NCI-H1105 treated with DMSO at 0.1 percent for 48 hours (cell line): ENCODE results near the gene CRACDL.

Experiments
- DNase-seq: peaks from one replicate; lab custom pipeline; 2025; lab: John Stamatoyannopoulos, UW

CRACDL gene

DNA sequence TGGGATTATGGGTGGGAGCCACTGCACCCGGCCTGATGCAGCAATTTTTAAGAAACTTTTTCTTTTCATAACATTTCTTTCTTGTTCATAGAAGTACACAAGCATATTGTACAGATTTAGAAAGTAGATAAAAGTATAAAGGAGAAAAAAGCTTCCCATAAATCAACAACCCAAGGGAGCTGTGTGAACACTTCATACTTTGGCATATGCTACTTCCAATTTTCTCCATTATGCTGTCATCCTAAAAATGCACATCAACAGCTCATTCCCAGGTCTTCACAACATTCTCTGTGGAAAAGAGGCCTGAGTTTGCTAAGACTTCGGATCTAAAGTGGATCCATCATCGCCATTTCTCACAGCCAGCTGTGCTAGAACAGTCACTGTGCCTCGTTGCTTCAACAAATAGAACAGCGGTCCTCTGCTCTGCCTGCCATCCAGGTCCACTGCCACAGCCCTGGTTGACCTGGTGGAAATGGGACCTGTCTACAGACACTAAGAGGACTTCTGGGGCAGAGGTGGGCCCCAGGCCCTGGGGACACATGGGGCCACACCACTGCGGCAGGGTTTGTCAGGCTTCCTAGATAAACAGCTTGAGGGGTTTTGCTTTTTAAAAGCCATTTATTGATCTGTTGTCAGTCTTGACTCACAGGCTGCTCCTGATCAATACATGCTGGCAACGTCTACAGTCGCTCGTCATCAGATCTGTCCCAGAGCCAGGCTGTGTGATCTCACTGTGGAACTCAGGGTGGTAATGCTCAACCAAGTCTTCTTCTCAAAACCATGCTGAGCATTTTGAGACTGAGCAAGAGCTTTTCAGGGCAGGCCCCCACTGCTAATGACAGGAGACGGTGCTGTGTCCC is 132.4 kb downstream of the CRACDL start:
- DNase-seq = no peak

DNA sequence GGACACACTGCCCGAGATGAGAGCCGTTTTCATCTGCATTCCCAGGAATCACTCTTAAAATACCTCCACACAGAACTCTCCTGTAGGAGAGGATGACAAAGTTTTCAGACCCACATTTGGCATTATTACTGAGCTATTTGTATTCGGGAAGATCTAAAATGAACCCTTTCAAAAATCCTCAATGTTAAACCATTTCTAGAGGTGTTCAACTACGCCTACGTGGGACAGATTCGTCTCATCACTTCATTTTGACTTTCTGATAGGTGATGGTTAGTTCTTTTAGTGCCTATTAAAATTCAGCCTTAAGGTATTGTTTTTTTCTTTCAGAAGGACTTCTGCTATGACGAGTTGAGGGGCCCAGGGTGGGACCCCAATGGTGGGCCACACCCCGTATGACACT is 133.7 kb downstream of the CRACDL start:
- no peak for DNase-seq

DNA sequence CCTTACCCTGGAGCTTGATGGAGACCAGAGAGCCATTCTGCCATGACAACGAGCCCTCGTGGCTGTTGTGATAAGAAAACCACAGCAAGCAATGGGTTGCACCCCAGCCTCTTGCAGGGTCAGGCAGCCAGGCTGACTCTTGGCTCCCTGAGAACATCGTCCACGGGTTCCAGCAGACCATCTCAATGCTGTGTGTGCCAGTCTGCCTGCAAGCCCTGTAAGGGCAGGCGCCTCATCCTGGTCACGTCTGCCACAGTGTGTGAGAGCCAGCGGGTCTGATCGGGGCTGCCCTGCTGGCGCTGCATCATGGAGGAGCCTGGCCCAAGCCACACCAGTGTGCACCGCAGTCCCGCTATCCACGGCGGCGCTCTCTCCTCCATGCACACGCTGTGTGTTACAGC is 134.1 kb downstream of the CRACDL start:
- DNase-seq = no peak

DNA sequence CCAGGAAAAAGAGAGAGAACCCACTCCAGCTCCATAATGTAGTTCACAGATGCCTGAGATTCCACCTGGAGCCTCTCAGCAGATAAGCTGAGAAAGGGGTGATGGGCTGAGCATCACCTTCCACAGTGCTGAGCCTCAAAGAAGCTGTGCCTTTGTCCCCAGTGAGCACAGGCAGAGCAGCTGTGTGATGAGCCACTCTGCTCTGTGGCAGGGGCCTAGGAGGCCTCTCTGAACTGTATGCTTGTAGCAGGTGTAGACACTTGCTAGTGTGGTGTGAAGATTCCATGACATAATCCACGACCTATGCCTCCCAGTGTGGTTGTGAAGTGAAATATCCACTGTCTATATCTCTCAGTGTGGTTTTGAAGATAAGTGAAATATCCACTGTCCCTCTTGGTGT is 134.7 kb downstream of the CRACDL start:
- DNase-seq = no peak

DNA sequence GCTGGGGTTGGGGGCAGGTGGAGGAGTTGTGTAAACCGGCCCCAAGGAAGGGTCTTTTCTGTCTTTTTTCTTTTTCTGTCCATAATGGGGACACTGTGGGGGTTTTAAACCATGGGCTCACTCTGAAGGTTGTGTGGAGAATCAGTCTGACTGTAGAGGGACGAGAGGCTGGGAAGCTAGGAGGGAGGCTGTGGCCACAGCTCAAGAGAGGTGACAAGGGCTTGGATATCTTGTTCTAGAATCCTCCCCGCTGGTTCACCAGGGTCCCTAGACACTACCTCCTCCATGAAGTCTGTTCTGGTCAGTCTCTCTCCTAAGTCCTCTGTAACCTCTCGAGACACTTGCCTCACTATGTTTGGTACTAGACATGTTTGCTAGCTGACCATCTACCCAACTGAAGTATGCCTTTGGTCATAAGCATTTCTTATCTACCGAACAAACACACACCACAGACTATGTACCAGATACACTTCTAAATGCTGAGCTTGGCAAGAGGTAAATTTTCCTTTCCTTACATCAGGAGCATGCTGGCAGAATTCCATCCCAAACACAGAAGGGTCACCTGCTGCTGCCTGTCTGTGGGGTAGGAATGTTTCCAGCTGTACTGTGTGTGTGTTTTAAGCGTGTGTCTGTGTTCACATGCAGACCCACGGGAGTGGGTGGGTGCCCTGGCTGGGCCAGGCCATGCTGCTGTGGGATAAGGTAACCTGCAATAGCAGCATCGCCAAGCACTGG is 135.5 kb downstream of the CRACDL start:
- no peak for DNase-seq

DNA sequence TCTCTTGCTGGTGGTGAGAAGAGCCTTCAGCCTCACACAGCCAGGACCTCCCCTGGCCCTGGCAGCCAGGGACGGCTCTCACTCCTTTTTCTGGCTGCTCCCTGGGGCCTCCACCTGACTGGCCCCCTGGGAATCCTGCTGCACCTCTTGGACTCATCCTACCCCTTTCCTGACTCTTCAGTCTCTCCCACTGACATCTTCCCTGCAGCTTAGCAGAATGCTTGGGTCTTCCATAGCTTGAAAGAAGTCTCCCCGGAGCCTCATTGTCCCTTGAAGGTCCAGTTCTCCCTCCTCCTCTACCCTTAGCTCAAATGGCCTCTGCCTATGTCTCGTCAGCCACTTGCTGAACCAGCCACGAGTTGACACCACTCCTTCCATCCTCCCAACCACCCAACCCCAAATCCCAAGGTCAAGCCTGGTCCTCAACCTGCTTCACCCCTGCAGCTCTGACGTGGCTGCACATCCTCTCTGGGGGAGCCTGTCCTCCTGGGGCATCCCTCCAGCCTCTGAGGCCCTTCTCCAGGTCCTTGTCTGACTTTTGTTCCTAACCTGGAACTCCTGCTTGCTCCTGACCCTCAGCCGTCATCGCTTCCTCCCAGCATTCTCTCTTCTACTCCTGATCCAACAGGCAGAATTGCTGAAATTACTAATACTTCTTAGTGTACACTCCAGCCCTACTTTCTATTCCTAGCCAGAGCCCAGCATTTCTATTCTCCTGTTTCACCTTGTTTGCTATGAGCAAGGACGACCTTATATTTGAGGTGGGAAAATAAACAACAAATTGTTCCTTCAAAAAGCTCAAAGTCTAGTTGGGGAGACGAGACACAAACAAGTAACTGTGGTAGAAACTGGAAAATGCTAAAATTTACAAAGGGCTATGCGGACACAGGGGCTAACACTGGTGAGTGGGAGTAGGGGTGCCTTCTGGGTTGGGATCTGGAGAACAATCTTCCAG is 136.4 kb downstream of the CRACDL start:
- no peak for DNase-seq

DNA sequence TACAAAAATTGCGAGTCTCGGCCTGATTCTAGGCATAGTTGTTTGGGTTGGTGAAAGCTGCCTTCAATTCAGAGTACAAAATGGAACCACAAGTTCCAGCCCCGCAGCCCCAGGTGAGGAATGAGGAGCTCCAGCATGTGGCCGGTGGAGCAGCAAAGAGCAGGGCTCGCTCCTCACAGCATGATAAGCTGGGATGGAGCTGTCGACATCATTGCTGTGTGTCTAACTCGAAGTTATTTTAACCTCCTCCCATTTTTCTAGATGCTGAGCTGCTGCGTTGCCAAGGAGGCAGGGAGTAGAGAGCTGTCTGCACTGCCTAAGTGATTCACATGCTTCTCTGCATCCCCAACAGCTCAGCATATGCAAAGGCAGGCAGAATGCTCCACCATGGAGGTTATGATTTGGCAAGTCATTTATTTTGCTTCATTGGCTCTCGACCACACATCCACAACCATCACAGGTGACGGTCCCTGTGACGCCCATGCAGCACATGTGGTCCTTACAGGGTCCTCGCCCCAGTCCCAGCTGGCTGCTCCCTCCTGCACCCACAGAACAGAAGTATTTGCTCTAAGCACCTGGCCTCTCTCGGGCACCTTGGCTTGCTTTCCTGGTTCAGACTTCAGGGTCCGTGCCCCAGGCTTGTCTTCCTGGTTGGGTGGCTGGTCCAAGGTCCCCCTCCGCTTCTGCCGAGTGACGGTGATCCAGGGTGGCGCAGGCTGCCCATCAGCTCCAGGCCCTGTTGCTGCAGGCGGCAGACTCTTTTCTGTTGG is 139.1 kb downstream of the CRACDL start:
- DNase-seq = no peak

DNA sequence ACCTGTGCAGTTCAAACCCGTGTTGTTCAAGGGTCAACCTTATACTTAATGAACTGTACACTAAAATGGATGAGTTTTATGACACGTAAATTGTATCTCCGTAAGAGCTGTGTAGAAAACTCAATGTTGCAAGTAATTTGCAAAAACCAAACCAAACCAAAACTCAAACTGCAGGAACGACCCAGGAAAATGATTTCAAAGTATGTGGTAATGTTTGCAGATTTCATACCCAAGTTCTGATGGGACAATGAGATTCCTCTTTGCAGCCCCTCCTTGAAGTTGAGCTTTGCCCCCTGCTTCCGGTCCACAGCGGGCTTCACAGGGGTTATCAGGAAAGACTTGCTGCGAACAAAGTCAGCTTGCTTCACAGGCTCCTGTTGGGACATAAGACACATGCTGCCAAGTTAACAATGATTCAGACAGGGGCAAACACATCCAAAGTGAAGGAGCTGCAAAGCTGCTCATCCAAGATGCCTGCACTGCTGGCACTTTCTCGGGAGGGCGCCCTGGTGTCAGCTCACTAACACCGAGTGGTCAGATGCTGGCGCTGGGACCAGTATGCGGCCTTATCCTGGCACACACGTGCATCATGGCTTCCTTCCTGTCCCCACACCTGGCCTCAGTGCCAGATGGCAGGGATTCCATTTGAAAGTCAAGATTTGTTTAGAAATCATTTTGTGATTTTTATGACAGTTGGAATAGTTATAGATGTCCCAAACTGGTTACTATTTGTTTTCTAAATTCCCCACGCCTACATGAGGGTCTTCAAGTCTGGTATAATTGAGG is 139.9 kb downstream of the CRACDL start:
- DNase-seq = no peak

DNA sequence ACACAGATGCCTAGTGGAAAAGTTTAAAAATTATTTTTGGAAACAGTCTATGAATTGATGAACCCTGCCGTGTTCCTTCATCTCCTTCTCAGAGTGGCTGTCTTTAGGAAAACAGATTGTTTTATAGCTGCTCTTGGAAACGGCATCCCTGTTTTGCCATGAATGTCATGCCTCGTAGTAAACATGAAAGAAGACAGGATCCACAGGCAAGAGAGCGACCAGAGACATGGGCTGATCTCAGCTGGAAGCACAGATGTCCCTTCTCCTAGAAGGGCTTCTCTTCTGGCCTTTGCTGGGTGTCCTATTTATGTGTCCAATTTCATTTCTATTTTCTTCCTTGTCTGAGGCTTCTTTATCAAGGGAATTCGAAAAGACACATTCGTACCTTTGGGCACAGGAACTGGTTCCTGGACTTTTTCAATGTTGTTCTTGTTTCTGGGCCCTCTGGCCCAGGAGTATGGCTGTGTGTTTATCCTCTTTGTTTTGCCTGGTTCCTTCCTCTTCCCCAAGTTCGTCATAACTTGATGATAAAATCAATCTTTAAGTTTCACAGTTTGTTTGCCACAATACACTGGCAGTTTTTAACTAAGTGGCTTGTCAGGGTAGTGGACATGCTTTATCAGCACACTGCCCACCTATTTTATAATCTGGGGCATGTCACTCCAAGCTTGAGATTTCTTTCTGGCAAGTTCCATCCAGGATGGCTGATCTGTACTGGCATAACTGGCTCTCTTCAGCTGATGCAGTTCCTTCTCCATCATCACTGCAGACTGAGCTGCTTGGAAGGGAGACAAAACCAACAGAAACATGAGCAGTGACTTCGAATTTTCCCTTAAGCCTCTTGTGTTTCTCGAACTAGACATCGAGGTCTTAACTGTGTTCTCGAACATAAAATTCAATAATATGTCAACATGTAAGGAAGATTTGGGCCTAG is 141.9 kb downstream of the CRACDL start:
- DNase-seq = no peak

DNA sequence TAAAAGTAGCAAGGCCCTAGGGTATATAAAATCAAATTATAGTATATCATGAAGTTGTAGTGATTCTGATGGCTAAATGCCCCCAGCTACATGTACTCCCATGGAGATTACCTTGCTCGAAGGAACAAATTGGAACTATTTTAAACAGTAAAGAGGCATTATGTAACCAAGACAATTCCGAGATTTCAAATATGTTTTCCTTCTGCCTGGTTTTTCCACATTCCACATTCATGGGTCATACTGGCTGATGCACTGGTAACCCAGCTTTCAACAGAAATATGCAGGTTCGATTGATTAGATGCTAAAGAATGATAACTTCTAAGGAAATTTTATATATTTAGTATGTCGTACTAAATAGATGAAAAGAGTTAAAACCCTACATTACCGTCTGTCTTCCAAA is 142.8 kb downstream of the CRACDL start:
- no peak for DNase-seq

DNA sequence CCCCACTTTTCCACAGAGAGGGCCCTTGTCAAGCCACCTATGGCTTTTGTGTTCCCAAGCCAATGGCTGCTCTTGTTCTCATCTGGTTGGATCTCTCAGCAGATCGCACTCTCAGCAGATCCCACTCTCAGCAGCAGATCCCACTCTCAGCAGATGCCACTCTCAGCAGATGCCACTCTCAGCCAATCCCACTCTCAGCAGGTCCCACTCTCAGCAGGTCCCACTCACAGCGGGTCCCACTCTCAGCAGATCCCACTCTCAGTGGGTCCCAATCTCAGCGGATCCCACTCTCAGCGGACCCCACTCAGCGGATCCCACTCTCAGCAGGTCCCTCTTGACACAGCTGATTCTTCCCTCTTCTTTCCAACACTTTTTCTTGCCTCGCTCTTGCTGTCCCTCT is 145.8 kb downstream of the CRACDL start:
- no peak for DNase-seq

DNA sequence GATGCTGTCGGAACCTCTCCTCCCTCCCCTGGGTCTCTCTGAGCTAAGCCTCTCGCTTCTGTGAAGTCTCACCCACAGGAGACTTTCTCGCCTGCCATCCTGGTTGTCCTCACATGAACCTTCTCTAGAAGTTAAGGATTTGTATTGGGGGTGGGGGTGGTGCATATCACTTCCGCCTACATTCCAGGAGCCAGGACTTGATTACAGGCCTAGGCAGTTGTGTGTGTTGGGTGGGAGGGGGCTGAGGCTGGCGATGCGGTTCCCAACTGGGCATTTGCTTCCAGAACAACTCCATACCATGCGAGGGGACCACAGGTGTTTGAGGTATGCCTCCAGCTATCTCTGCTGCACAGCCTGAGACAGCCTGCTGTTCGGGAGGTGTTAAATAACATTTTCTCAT is 148.3 kb downstream of the CRACDL start:
- no peak for DNase-seq

DNA sequence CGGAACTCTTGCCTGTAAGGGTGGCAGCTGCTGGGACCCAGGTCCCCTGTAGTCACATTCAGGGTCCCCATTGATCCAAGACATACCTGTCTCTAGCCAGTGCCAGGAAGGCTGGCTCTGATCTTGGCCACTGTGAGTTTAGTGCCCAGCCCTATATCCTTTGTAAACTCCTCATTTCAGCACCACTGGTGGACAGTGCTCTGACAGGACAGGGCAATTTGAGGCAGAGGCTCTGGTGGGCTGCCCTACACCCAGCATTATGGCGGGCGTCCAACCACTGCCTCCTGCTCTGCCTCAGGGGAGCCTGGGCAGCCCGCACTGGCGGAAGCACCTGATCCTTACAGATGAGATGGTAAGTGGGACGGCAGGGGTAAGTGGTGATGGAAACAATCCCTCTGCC is 149.8 kb downstream of the CRACDL start:
- no peak for DNase-seq

DNA sequence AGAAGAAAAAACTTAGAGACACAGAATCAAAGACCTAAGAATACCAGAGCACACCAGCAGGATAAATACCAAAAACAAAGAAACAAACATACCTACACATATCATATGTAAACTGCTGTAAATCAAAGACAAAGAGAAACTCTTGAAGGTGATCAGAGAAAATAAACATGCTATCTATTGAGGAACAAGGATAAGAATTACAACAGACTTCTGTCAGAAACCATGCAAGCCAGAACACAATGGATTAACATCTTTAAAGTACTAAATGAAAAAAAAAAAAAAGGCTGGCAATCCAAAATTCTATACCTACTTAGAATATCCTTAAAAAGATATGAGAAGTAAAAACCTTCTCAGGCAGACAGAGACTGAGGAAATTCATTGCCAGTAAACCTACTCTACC is 153.5 kb downstream of the CRACDL start:
- no peak for DNase-seq

DNA sequence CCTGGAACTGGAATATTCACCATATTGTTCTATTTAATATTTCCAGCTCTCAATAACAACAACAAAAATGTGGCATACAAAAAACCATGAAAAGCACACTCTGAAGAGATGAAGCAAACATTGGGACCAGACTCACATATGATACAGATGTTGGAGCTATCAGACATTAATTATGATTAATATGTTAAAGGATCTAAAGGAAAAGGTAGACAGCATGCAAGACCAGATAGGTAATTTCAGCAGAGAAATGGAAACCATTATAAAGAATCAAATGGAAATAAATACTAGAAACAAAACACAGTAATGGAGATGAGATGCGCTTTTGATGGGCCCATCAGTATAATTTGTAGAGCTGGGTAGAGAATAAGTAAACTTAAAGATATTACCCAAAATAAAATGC is 154.2 kb downstream of the CRACDL start:
- no peak for DNase-seq

DNA sequence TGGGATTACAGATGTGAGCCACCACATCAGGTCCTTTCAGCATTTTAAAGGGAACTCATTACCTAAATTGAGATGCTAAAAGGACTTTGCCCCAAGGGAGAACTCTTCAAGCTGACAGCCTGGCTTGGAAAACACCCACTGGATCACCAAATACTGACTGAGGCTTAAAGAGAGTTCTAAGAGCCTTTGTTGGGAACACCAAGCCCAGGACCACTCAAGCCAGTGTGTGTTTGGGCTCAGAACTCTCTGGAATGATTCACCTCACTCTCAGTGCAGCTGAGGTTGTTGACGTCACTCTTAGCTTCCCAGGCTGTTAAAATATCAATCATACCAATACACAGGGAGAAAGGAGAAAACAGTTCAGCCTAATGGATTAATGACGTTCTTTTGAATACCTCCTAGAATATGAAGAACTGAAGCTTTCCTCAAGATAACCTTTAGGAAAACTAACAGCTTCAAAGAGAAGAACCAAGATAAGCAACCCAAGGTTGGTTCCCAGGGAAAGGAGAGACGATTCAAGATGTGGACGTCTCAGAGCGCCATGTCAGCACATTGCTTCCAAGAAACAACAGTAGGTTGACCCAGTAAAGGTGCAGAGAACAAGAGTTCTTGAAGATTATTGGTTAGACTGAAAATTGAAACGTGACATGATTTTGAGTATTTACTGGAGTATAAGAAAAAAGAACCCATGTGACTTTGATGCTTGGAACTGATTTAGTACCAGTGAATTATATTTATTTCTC is 157.1 kb downstream of the CRACDL start:
- no peak for DNase-seq

DNA sequence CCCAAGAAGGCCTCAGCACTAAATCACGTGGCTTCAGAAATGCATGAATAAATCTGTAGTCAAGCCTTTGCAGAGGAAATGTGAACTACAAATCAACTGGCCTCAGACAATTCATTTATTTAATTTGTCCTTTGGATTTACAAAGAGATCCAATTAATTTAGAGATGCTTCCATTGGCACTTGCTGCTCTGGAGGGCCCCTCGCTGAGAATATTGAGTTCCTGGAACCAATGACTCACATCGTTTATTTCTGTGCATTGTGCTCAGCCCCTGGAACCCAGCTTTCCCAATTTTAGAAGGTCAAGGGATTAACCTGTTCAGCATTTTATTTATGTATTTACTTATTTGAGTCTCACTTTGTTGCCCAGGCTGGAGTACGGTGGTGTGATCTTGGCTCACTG is 157.9 kb downstream of the CRACDL start:
- no peak for DNase-seq

DNA sequence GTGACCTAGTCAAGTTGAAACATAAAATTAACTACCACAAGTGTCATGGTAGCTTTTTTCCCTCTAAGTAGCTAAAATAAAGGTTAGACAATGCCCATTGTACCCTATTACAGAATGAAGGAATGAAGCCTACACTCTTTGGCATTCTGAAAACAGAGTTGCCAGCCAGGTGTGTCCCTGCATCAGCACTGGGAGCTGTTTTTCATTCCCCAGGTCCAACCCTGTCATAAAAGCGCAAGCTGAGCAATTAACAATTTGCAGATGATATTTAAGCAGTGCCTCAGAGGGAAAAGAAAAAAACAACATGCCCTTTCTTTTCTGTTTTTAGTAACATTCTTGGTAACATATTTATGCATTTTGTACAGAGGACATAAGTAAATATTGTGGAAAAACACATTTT is 158.3 kb downstream of the CRACDL start:
- no peak for DNase-seq

DNA sequence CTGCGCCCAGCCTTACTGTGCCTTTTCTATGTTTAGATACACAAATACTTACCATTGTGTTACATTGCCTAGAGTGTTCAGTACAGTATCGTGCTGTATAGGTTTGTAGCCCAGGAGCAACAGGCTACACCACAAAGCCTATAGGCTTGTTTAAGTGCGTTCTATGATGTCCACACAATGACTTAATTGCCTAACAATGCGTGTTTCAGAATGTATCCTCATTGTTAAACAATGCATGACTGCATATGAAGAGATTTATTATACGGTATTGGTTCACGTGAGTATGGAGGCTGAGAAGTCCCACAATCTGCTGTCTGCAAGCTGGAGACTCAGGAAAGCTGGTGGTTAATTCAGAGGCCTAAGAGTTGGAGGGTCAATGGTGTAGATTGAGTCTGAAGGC is 158.9 kb downstream of the CRACDL start:
- DNase-seq = no peak
